ENCODE measurements around the gene RNF20.

The RNF20 gene

GRCh38 chr9:101604296-101604695 is 70.6 kb downstream of the RNF20 start:
- Mint-ChIP-seq H3K27ac (ENCODE audit: low read depth) (no peak overlapping the region), H3K9me3 (no peaks in the 10 kb centered on the region), H3K36me3 (ENCODE audit: insufficient read depth) (no peaks in the 10 kb centered on the region), H3K4me1 (no peaks in the 10 kb centered on the region), H3K27me3 (peaks cover 49% of the 10 kb centered on the region), H3K4me3 (no peak overlapping the region)
- ATAC-seq (replicated peaks; ENCODE audit: extremely low read depth, poor library complexity, severe bottlenecking) (no peak), DNase-seq (ENCODE audit: low spot score in 2 of 2) (no peak)

- no peaks in the 10 kb centered on the region for H3K36me3 Mint-ChIP-seq (ENCODE audit: insufficient read depth)
- H3K9me3 Mint-ChIP-seq = no peaks in the 10 kb centered on the region
- no peak overlapping the region for H3K27ac Mint-ChIP-seq (ENCODE audit: low read depth)
- no peak overlapping the region for H3K4me3 Mint-ChIP-seq
- H3K27me3 Mint-ChIP-seq = peaks cover 41% of the 10 kb centered on the region
- H3K4me1 Mint-ChIP-seq = no peaks in the 10 kb centered on the region
- ATAC-seq (replicated peaks; ENCODE audit: extremely low read depth, poor library complexity, severe bottlenecking) (no peak), DNase-seq (ENCODE audit: low spot score in 2 of 2) (no peak)
Measured at GRCh38 chr9:101605547-101605946, 71.9 kb downstream of the RNF20 start.
